IMR-90 (cell line): ENCODE data around the gene RPP30. TPM values are rescaled to one million over a fixed set of nuclear protein-coding genes. Genes with fewer than 3 reads are reported as not detected.
A peak's percentile ranks its signal among the peaks of the same experiment; 100 is the strongest.

Experiments
- ATAC-seq: fragments of 200-7000 bp; cut with Tn5 transposase; 2 replicates; pipeline ENCODE4 v1.9.1; 2020; ENCODE audit warnings: low read depth, mild to moderate bottlenecking, moderate library complexity
- BruUV-seq: library from RNA; stranded (reverse); fragments of 400-500 nt; replicated peaks from 2 replicates; lab custom pipeline; 2021; lab: Mats Ljungman, UMichigan
- CTCF ChIA-PET: fragments of 300-600 bp; formaldehyde crosslinking; extraction: SDS; loops from one replicate; lab custom pipeline; 2021; ENCODE audit warnings: antibody characterized with exemption; lab: Yijun Ruan, JAX
- POLR2A ChIA-PET: fragments of 300-600 bp; sonication (Branson Sonifier 250); formaldehyde crosslinking; loops from one replicate; lab custom pipeline; 2022; ENCODE audit warnings: antibody characterized with exemption; ENCODE audit not compliant: unreplicated experiment; lab: Charles Lee
- DNase-seq: peaks from one replicate; pipeline ENCODE4 v3.0.0; 2013
- H2AFZ ChIP-seq: replicated peaks from 2 replicates; pipeline ENCODE3; 2013; ENCODE audit warnings: low read length, mild to moderate bottlenecking; ENCODE audit not compliant: poor library complexity
- H2AK5ac ChIP-seq: 2 replicates; pipeline ENCODE4 v1.6.1; 2013; ENCODE audit warnings: low read depth, low read length, inconsistent platforms
- H2AK9ac ChIP-seq: replicated peaks from 2 replicates; pipeline ENCODE3; 2013; ENCODE audit warnings: mild to moderate bottlenecking, low read depth, low read length, moderate library complexity; ENCODE audit not compliant: poor library complexity
- H2BK120ac ChIP-seq: 2 replicates; pipeline ENCODE4 v1.6.1; 2013; ENCODE audit warnings: low read depth, low read length, inconsistent platforms
- H2BK15ac ChIP-seq: 3 replicates; pipeline ENCODE4 v1.6.1; 2013; ENCODE audit warnings: low read depth, low read length, inconsistent platforms
- H2BK20ac ChIP-seq: 2 replicates; pipeline ENCODE4 v1.6.1; 2013; ENCODE audit warnings: low read depth, mild to moderate bottlenecking, inconsistent platforms, low read length, moderate library complexity
- H2BK5ac ChIP-seq: 2 replicates; pipeline ENCODE4 v1.6.1; 2013; ENCODE audit warnings: mild to moderate bottlenecking, low read depth, low read length, inconsistent platforms; ENCODE audit not compliant: poor library complexity, severe bottlenecking
- H3K14ac ChIP-seq: replicated peaks from 2 replicates; pipeline ENCODE4 v1.6.1; 2013; ENCODE audit warnings: low read depth, low read length, inconsistent platforms
- H3K18ac ChIP-seq: 2 replicates; pipeline ENCODE4 v1.6.1; 2013; ENCODE audit warnings: low read depth, low read length, control low read depth
- H3K23ac ChIP-seq: 2 replicates; pipeline ENCODE4 v1.6.1; 2013; ENCODE audit warnings: low read depth, low read length, inconsistent platforms
- H3K27ac ChIP-seq: 2 replicates; pipeline ENCODE4 v1.5.1; 2013; ENCODE audit warnings: mild to moderate bottlenecking, control low read depth, low read length; ENCODE audit not compliant: insufficient read depth
- H3K27me3 ChIP-seq: 2 replicates; pipeline ENCODE4 v1.6.1; 2013; ENCODE audit warnings: low read length; ENCODE audit not compliant: control insufficient read depth, insufficient read depth
- H3K36me3 ChIP-seq: 2 replicates; pipeline ENCODE4 v1.6.1; 2013; ENCODE audit warnings: low read length, mixed read lengths; ENCODE audit not compliant: control insufficient read depth, insufficient read depth
- H3K4ac ChIP-seq: 2 replicates; pipeline ENCODE4 v1.6.1; 2013; ENCODE audit warnings: low read depth, low read length, inconsistent platforms
- H3K4me1 ChIP-seq: 2 replicates; pipeline ENCODE4 v1.6.1; 2013; ENCODE audit warnings: low read length, mixed read lengths; ENCODE audit not compliant: control insufficient read depth, insufficient read depth
- H3K4me2 ChIP-seq: 2 replicates; pipeline ENCODE4 v1.6.1; 2013; ENCODE audit warnings: low read depth, mild to moderate bottlenecking, control low read depth, low read length, moderate library complexity
- H3K4me3 ChIP-seq: 2 replicates; pipeline ENCODE4 v1.5.1; 2013; ENCODE audit warnings: low read depth, mild to moderate bottlenecking, control low read depth, low read length, moderate library complexity; ENCODE audit not compliant: insufficient read depth
- H3K56ac ChIP-seq: 2 replicates; pipeline ENCODE4 v1.6.1; 2013; ENCODE audit warnings: low read length, inconsistent platforms; ENCODE audit not compliant: insufficient read depth; ENCODE audit errors: extremely low read depth
- H3K79me1 ChIP-seq, 2 experiments: 2 replicates each; pipeline ENCODE4 v1.6.1; 2013; ENCODE audit warnings: low read length in 2 of 2, inconsistent platforms in 1 of 2, low read depth in 1 of 2
- H3K9ac ChIP-seq: 2 replicates; pipeline ENCODE4 v1.6.1; 2013; ENCODE audit warnings: low read depth, low read length, control low read depth
- H3K9me1 ChIP-seq: 2 replicates; pipeline ENCODE4 v1.6.1; 2013; ENCODE audit warnings: low read length, inconsistent platforms; ENCODE audit not compliant: insufficient read depth
- H3K9me3 ChIP-seq: 2 replicates; pipeline ENCODE4 v1.6.1; 2013; ENCODE audit warnings: low read length; ENCODE audit not compliant: control insufficient read depth, insufficient read depth
- H4K20me1 ChIP-seq: 2 replicates; pipeline ENCODE4 v1.6.1; 2013; ENCODE audit warnings: low read length, inconsistent platforms; ENCODE audit not compliant: insufficient read depth
- H4K5ac ChIP-seq: 2 replicates; pipeline ENCODE4 v1.6.1; 2013; ENCODE audit warnings: mild to moderate bottlenecking, low read depth, low read length, control low read depth
- H4K8ac ChIP-seq, 2 experiments: 2 replicates each; pipeline ENCODE4 v1.6.1; 2013; ENCODE audit warnings: low read depth in 2 of 2, low read length in 2 of 2, control low read depth in 1 of 2, inconsistent platforms in 1 of 2
- H4K91ac ChIP-seq: 2 replicates; pipeline ENCODE4 v1.6.1; 2013; ENCODE audit warnings: low read depth, low read length, inconsistent platforms; ENCODE audit not compliant: insufficient read depth
- CEBPB ChIP-seq: IDR thresholded peaks from 2 replicates; pipeline ENCODE4 v1.6.1; 2012; ENCODE audit warnings: low read depth, low read length, improper control_type of control experiment
- MXI1 ChIP-seq: IDR thresholded peaks from 2 replicates; pipeline ENCODE4 v1.6.1; 2012; ENCODE audit warnings: low read depth, mild to moderate bottlenecking, low read length, moderate library complexity, borderline replicate concordance
- SMC3 ChIP-seq: fragments of 150-350 bp; IDR thresholded peaks from 2 replicates; pipeline ENCODE4 v1.6.1; 2016; ENCODE audit warnings: low read depth, mild to moderate bottlenecking, antibody characterized with exemption, low read length, moderate library complexity
- WGBS, 2 experiments: methylation state at CpG; one replicate each; pipeline versions ENCODE4 v1.1.5 to v1.1.7; 2013; ENCODE audit warnings: missing lambda C conversion rate in 2 of 2; ENCODE audit not compliant: insufficient read length in 1 of 2; ENCODE audit errors: extremely low coverage in 2 of 2; 5-methylcytosine and 5-hydroxymethylcytosine counted together
- dilution Hi-C: fragments of 300-500 bp; cut with HindIII; formaldehyde crosslinking; loops from one replicate; pipeline ENCODE4 v1.14.3; 2018; ENCODE audit warnings: low sequenced_read_pairs; ENCODE audit not compliant: unreplicated experiment
- in situ Hi-C: fragments of 300-500 bp; cut with MboI; formaldehyde crosslinking; loops from 3 replicates; pipeline ENCODE4 v1.14.3; 2019; ENCODE audit warnings: low sequenced_read_pairs, inconsistent platforms, mixed read lengths
- intact Hi-C: fragments of 100-400 bp; cut with micrococcal nuclease; formaldehyde crosslinking; loops from 2 replicates; pipeline ENCODE4 v1.10.0; 2022
- polyA plus RNA-seq, 3 experiments: library from polyadenylated mRNA; depleted of rRNA; stranded (reverse); fragments of >200 nt; gene quantifications; 2 replicates each; pipeline ENCODE4 v1.2.3, GENCODE V29; 2012; ENCODE audit warnings: low replicate concordance in 1 of 3
- total RNA-seq: library from RNA; depleted of rRNA; stranded (reverse); fragments of >200 nt; gene quantifications from 2 replicates; pipeline ENCODE4 v1.2.3, GENCODE V29; 2012

RPP30 gene
- total and polyA plus RNA-seq, 2 of the 4 experiments (the other 2 are of a cell fraction) = 27.6 to 45.2 TPM

GRCh38 chr10:90885176-90885575, 13.4 kb downstream of the RPP30 start:
- TF ChIP-seq MXI1 = no peak
- no peak for TF ChIP-seq SMC3
- peak; percentile 94 for TF ChIP-seq CEBPB
- Histone ChIP-seq H3K36me3 (peaks cover 9% of the 10 kb centered on the region), H3K27me3 (no peaks in the 10 kb centered on the region), H2BK20ac (no peak overlapping the region), H3K79me1 (peaks cover 6 to 14% of the 10 kb centered on the region in 2 experiments; a peak in 3 of 4 replicates), H3K9ac (no peak overlapping the region), H3K4ac (0 out of 2 replicates have a peak overlapping the region, but pooled peaks have one; percentile 8), H3K18ac (peak overlapping the region; percentile 78; the same call in 1 of the 2 replicates), H3K56ac (no peak overlapping the region), H2AK5ac (no peak overlapping the region), H2BK15ac (no peak overlapping the region), H3K4me2 (peak overlapping the region; percentile 75), H3K4me1 (peaks cover 17% of the 10 kb centered on the region), H2AK9ac (no peak overlapping the region), H3K9me1 (peaks cover 3% of the 10 kb centered on the region; the same call in 1 of the 2 replicates), H4K91ac (peak overlapping the region; percentile 1; the same call in 1 of the 2 replicates), H3K4me3 (no peak overlapping the region), H2BK5ac (peak overlapping the region; percentile 91), H4K8ac (no peak overlapping the region), H2AFZ (no peak overlapping the region), H3K23ac (no peak overlapping the region), H3K27ac (peak overlapping the region; percentile 36), H4K20me1 (no peaks in the 10 kb centered on the region), H3K9me3 (no peaks in the 10 kb centered on the region), H4K5ac (peak overlapping the region; percentile 60; the same call in 1 of the 2 replicates), H2BK120ac (peak overlapping the region; percentile 48), H3K14ac (no peak overlapping the region; the same call in 1 of the 2 replicates)
- DNase-seq = peak; percentile 85
- in situ Hi-C loops (no loop called here), intact Hi-C loops (loop anchor here (10.0 kb wide), 3 partner anchors 280 to 750 kb away; partner anchors contain the start of gene PPP1R3C), dilution Hi-C loops (loop anchor here (25.0 kb wide), 1 partner anchor 377 kb away; no protein-coding TSS in a partner anchor)
- peak; percentile 86 for ATAC-seq
- ChIA-PET CTCF (interaction anchor here (1.7 kb wide), 1 partner anchor 26 kb away, joined by 6 read pairs; no protein-coding TSS in a partner anchor), POLR2A (no interaction called here)
- no TSS peak for BruUV-seq
- WGBS, 2 experiments = no CpG with 5 or more reads among the region's 1 CpG
